ENCODE measurements around the gene FXYD3. TPM values are rescaled to one million over a fixed set of nuclear protein-coding genes. Genes with fewer than 3 reads are reported as not detected.

The FXYD3 gene
- total RNA-seq, 1 donor from 2014 or later: not detected

DNA sequence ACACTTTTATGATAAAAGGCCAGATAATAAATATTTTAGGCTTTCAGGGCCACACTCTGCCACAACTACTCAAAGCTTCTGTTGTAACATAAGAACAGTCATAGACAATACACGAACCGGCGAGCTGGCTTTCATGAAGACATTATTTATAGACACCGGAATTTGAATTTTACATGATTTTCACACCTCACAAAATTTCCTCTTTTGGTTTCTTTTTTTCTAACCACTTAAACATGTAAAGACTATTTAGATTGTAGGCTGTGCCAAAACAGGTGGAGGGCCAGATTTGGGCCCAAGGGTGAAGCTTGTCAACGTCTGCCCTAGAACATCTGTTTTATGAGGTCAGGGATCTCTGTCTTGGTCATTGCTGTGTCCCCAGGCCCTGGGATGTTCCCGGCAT is 29.7 kb upstream of the FXYD3 start:
- Histone ChIP-seq H3K9ac (ENCODE audit: low read depth in 1 of 3, low read length in 3 of 3) (no peak overlapping the region), H3K27ac (ENCODE audit: low read depth, low read length) (no peak overlapping the region), H3K4me1 (ENCODE audit: control insufficient read depth in 3 of 3, insufficient read depth in 3 of 3, low read length in 3 of 3) (peaks cover 14 to 28% (median 21%) of the 10 kb centered on the region in 3 donors), H3K36me3 (ENCODE audit: control insufficient read depth in 3 of 3, insufficient read depth in 3 of 3, low read length in 3 of 3) (no peaks in the 10 kb centered on the region), H3K9me3 (ENCODE audit: control insufficient read depth in 3 of 3, low read length in 3 of 3) (no peaks in the 10 kb centered on the region), H3K27me3 (ENCODE audit: control insufficient read depth in 3 of 3, insufficient read depth in 3 of 3, low read length in 3 of 3) (peaks cover 0 to 6% (median 3%) of the 10 kb centered on the region in 3 donors), H3K4me3 (ENCODE audit: low read length in 3 of 3) (no peak overlapping the region)

DNA sequence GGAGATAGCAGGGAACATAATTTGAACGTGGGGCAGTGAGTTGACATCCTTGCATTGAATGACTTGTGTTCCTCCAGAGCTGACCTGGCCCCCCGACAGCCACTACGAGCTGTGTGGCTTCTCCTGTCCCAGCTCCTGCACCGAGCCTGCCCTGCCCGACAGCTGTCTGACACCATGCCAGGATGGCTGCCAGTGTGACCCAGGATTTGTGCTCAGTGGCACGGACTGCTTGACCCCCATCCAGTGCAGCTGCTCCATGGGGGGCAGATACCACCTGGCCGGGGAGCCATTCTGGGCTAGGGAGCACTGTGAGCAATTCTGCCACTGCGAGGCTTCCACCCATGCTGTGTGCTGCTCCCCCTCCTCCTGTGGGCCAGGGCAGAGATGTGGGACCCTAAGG is 29.2 kb upstream of the FXYD3 start:
- H3K27ac ChIP-seq (ENCODE audit: low read depth, low read length): no peak overlapping the region
- no peak overlapping the region for H3K4me3 ChIP-seq (ENCODE audit: low read length in 3 of 3)
- peaks cover 15 to 29% (median 18%) of the 10 kb centered on the region in 3 donors for H3K4me1 ChIP-seq (ENCODE audit: control insufficient read depth in 3 of 3, insufficient read depth in 3 of 3, low read length in 3 of 3)
- no peak overlapping the region for H3K9ac ChIP-seq (ENCODE audit: low read depth in 1 of 3, low read length in 3 of 3)
- no peaks in the 10 kb centered on the region for H3K9me3 ChIP-seq (ENCODE audit: control insufficient read depth in 3 of 3, low read length in 3 of 3)
- H3K36me3 ChIP-seq (ENCODE audit: control insufficient read depth in 3 of 3, insufficient read depth in 3 of 3, low read length in 3 of 3): no peaks in the 10 kb centered on the region
- H3K27me3 ChIP-seq (ENCODE audit: control insufficient read depth in 3 of 3, insufficient read depth in 3 of 3, low read length in 3 of 3): peaks cover 0 to 6% (median 3%) of the 10 kb centered on the region in 3 donors

DNA sequence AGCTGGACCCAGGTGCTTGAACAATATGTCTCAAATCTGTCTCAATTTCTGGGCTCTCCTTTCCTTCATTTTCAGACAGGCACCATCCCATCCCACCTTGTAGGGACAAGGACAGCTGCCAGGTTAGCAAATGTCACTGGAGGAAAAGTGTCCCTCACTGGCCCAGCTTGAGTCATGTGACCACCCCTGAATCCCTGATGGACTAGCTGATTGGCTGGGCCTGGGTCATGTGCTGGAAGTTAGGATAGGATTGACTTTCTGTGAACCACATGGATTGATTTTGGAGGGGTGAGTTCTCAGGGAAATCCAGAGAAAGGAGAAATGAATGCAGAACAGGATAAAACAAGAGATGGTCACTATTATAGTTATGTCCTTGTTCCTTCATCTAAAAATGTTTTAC is 28.2 kb upstream of the FXYD3 start:
- H3K9me3 ChIP-seq (ENCODE audit: control insufficient read depth in 3 of 3, low read length in 3 of 3): no peaks in the 10 kb centered on the region
- no peak overlapping the region for H3K9ac ChIP-seq (ENCODE audit: low read depth in 1 of 3, low read length in 3 of 3)
- peaks cover 0 to 6% (median 3%) of the 10 kb centered on the region in 3 donors for H3K27me3 ChIP-seq (ENCODE audit: control insufficient read depth in 3 of 3, insufficient read depth in 3 of 3, low read length in 3 of 3)
- no peak overlapping the region for H3K27ac ChIP-seq (ENCODE audit: low read depth, low read length)
- H3K4me1 ChIP-seq (ENCODE audit: control insufficient read depth in 3 of 3, insufficient read depth in 3 of 3, low read length in 3 of 3): peaks cover 15 to 29% (median 18%) of the 10 kb centered on the region in 3 donors
- H3K36me3 ChIP-seq (ENCODE audit: control insufficient read depth in 3 of 3, insufficient read depth in 3 of 3, low read length in 3 of 3): no peaks in the 10 kb centered on the region
- no peak overlapping the region for H3K4me3 ChIP-seq (ENCODE audit: low read length in 3 of 3)

GRCh38 chr19:35088131-35088913 is 27.3 kb upstream of the FXYD3 start:
- Histone ChIP-seq H3K9me3 (ENCODE audit: control insufficient read depth in 3 of 3, low read length in 3 of 3) (no peaks in the 10 kb centered on the region), H3K27ac (ENCODE audit: low read depth, low read length) (no peak overlapping the region), H3K27me3 (ENCODE audit: control insufficient read depth in 3 of 3, insufficient read depth in 3 of 3, low read length in 3 of 3) (peaks cover 0 to 6% (median 3%) of the 10 kb centered on the region in 3 donors), H3K36me3 (ENCODE audit: control insufficient read depth in 3 of 3, insufficient read depth in 3 of 3, low read length in 3 of 3) (no peaks in the 10 kb centered on the region), H3K4me3 (ENCODE audit: low read length in 3 of 3) (no peak overlapping the region), H3K4me1 (ENCODE audit: control insufficient read depth in 3 of 3, insufficient read depth in 3 of 3, low read length in 3 of 3) (peaks cover 15 to 29% (median 18%) of the 10 kb centered on the region in 3 donors), H3K9ac (ENCODE audit: low read depth in 1 of 3, low read length in 3 of 3) (no peak overlapping the region)

GRCh38 chr19:35089554-35089953 is 26.1 kb upstream of the FXYD3 start:
- Histone ChIP-seq H3K9ac (ENCODE audit: low read depth in 1 of 3, low read length in 3 of 3) (no peak overlapping the region), H3K27ac (ENCODE audit: low read depth, low read length) (no peak overlapping the region), H3K9me3 (ENCODE audit: control insufficient read depth in 3 of 3, low read length in 3 of 3) (no peaks in the 10 kb centered on the region), H3K4me1 (ENCODE audit: control insufficient read depth in 3 of 3, insufficient read depth in 3 of 3, low read length in 3 of 3) (peaks cover 15 to 29% (median 18%) of the 10 kb centered on the region in 3 donors), H3K27me3 (ENCODE audit: control insufficient read depth in 3 of 3, insufficient read depth in 3 of 3, low read length in 3 of 3) (peaks cover 0 to 6% (median 3%) of the 10 kb centered on the region in 3 donors), H3K36me3 (ENCODE audit: control insufficient read depth in 3 of 3, insufficient read depth in 3 of 3, low read length in 3 of 3) (no peaks in the 10 kb centered on the region), H3K4me3 (ENCODE audit: low read length in 3 of 3) (no peak overlapping the region)

DNA sequence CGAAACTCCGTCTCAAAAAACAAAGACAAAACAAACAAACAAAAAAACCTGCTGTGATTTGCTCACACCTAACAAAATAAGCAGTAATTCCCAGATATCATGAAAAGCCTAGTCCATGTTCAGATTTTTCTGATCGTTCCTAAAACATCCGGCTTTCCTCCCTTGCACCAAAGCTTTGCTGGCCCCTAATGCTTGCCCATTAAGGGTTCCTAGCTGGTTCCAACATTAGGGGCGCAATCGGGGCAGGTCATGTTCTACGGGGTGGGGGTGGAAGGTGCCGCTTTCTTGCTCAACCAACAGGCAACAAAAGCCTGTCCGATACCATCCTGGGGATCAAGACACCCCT is 25.5 kb upstream of the FXYD3 start:
- no peak overlapping the region for H3K27ac ChIP-seq (ENCODE audit: low read depth, low read length)
- no peaks in the 10 kb centered on the region for H3K36me3 ChIP-seq (ENCODE audit: control insufficient read depth in 3 of 3, insufficient read depth in 3 of 3, low read length in 3 of 3)
- H3K27me3 ChIP-seq (ENCODE audit: control insufficient read depth in 3 of 3, insufficient read depth in 3 of 3, low read length in 3 of 3): peaks cover 0 to 6% (median 3%) of the 10 kb centered on the region in 3 donors
- H3K9me3 ChIP-seq (ENCODE audit: control insufficient read depth in 3 of 3, low read length in 3 of 3): no peaks in the 10 kb centered on the region
- peak overlapping the region in 1 of 3 donors; percentile 35 for H3K4me3 ChIP-seq (ENCODE audit: low read length in 3 of 3)
- peaks cover 15 to 29% (median 18%) of the 10 kb centered on the region in 3 donors for H3K4me1 ChIP-seq (ENCODE audit: control insufficient read depth in 3 of 3, insufficient read depth in 3 of 3, low read length in 3 of 3)
- H3K9ac ChIP-seq (ENCODE audit: low read depth in 1 of 3, low read length in 3 of 3): peak overlapping the region; percentile 4 to 57 (median 51)

GRCh38 chr19:35090506-35091214 is 25.0 kb upstream of the FXYD3 start:
- peaks cover 15 to 29% (median 17%) of the 10 kb centered on the region in 3 donors for H3K4me1 ChIP-seq (ENCODE audit: control insufficient read depth in 3 of 3, insufficient read depth in 3 of 3, low read length in 3 of 3)
- peak overlapping the region; percentile 48 to 60 (median 58) for H3K4me3 ChIP-seq (ENCODE audit: low read length in 3 of 3)
- peak overlapping the region; percentile 4 to 57 (median 57) for H3K9ac ChIP-seq (ENCODE audit: low read depth in 1 of 3, low read length in 3 of 3)
- H3K27ac ChIP-seq (ENCODE audit: low read depth, low read length): no peak overlapping the region
- no peaks in the 10 kb centered on the region for H3K36me3 ChIP-seq (ENCODE audit: control insufficient read depth in 3 of 3, insufficient read depth in 3 of 3, low read length in 3 of 3)
- no peaks in the 10 kb centered on the region for H3K9me3 ChIP-seq (ENCODE audit: control insufficient read depth in 3 of 3, low read length in 3 of 3)
- H3K27me3 ChIP-seq (ENCODE audit: control insufficient read depth in 3 of 3, insufficient read depth in 3 of 3, low read length in 3 of 3): peaks cover 0 to 6% (median 3%) of the 10 kb centered on the region in 3 donors

- Histone ChIP-seq H3K9ac (ENCODE audit: low read depth in 1 of 3, low read length in 3 of 3) (no peak overlapping the region), H3K27ac (ENCODE audit: low read depth, low read length) (no peak overlapping the region), H3K4me3 (ENCODE audit: low read length in 3 of 3) (no peak overlapping the region), H3K36me3 (ENCODE audit: control insufficient read depth in 3 of 3, insufficient read depth in 3 of 3, low read length in 3 of 3) (no peaks in the 10 kb centered on the region), H3K9me3 (ENCODE audit: control insufficient read depth in 3 of 3, low read length in 3 of 3) (no peaks in the 10 kb centered on the region), H3K27me3 (ENCODE audit: control insufficient read depth in 3 of 3, insufficient read depth in 3 of 3, low read length in 3 of 3) (peaks cover 0 to 3% (median 2%) of the 10 kb centered on the region in 3 donors), H3K4me1 (ENCODE audit: control insufficient read depth in 3 of 3, insufficient read depth in 3 of 3, low read length in 3 of 3) (peaks cover 11 to 20% (median 12%) of the 10 kb centered on the region in 3 donors)
Measured at GRCh38 chr19:35093430-35093829, 22.2 kb upstream of the FXYD3 start.

DNA sequence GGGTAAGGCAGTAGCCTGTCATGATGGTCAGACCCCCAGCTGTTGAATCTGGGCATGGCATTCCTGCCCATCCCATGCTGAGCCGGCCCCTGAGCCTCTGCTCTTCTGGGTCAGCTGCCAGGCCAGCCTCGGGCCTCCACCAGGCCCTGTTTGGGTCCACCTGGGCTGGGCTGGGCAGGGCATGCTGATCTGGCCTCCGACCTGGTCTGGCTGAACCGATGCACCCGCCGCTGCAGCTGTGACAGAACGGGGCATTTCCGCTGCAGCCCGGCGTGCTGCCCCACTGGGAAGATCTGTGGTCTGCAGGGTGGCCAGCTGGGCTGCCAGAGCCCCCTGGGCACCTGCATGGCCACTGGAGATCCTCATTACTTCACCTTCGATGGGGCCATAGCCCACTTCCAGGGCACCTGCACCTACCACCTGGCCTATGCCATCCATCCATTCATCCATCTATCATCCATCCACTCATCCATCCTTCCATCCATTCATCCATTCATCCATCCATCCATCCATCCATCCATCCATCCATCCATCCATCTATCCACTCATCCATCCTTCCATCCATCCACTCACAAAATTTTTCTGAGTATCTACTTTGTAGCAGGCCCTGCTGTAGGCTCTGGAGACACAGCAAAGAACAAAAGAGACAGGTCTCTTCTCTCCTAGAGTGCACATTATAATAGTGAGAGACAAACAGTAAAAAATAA is 21.5 kb upstream of the FXYD3 start:
- H3K4me1 ChIP-seq (ENCODE audit: control insufficient read depth in 3 of 3, insufficient read depth in 3 of 3, low read length in 3 of 3): peaks cover 11 to 23% (median 14%) of the 10 kb centered on the region in 3 donors
- no peak overlapping the region for H3K9ac ChIP-seq (ENCODE audit: low read depth in 1 of 3, low read length in 3 of 3)
- peaks cover 0 to 3% (median 0%) of the 10 kb centered on the region in 3 donors for H3K27me3 ChIP-seq (ENCODE audit: control insufficient read depth in 3 of 3, insufficient read depth in 3 of 3, low read length in 3 of 3)
- no peak overlapping the region for H3K27ac ChIP-seq (ENCODE audit: low read depth, low read length)
- H3K4me3 ChIP-seq (ENCODE audit: low read length in 3 of 3): no peak overlapping the region
- no peaks in the 10 kb centered on the region for H3K36me3 ChIP-seq (ENCODE audit: control insufficient read depth in 3 of 3, insufficient read depth in 3 of 3, low read length in 3 of 3)
- no peaks in the 10 kb centered on the region for H3K9me3 ChIP-seq (ENCODE audit: control insufficient read depth in 3 of 3, low read length in 3 of 3)
